Ovary (tissue), 3 donors: ENCODE data around the gene PEX11A.

ENCODE experiments used
- CTCF ChIP-seq, 3 donors: fragments of 450-650 bp in 2 of 3; fragments of 200-600 bp in 1 of 3; IDR thresholded peaks; one replicate each; pipeline versions ENCODE4 v1.5.1 to v1.8.0; 2016 to 2022; ENCODE audit warnings: antibody characterized with exemption in 3 of 3, mild to moderate bottlenecking in 1 of 3
- EP300 ChIP-seq: sonication (generic); formaldehyde crosslinking; IDR thresholded peaks from one replicate; pipeline ENCODE4 v1.6.1; 2017; ENCODE audit warnings: antibody characterized with exemption
- donor health status: DM: no; HTN: no; CAD: no.

- TF ChIP-seq EP300 (no peak), CTCF (IDR thresholded peaks at IDR 0.05) (no peak)
These were observed 18.1 kb downstream of the PEX11A start for GRCh38 chr15:89672221-89673164.
